Measurements from ENCODE around the gene RAB7B. TPM values are rescaled to one million over a fixed set of nuclear protein-coding genes. Genes with fewer than 3 reads are reported as not detected.

The RAB7B gene
- total RNA-seq, 1 donor from 2014 or later, result 0.78 TPM

DNA sequence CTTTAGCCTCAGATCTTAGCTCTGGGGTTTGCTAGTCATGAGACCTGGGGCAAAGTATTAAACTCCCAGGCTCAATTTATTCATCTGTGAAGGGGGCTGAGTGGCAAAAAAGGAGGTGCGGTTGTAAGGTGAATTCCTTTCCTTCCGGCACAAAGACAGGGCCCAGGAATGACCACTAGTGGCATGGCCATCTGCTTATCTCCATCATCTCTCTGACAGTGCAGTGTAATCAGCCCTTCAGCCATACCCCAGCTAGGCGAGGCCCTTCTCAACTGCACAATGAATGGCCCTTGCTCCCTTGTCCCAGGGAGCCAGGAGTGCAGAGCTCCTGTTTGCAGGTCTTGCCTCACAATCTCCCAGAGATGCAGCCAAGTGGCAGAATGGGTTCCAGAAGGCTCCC is 54.3 kb downstream of the RAB7B start:
- no peaks in the 10 kb centered on the region for H3K9me3 Mint-ChIP-seq (ENCODE audit: unreplicated experiment)
- H3K4me1 Mint-ChIP-seq (ENCODE audit: unreplicated experiment), result no peaks in the 10 kb centered on the region
- DNase-seq (ENCODE audit: extremely low spot score, unreplicated experiment), result no peak
- peaks cover 29% of the 10 kb centered on the region for H3K27me3 Mint-ChIP-seq (ENCODE audit: unreplicated experiment)
- H3K27ac Mint-ChIP-seq (ENCODE audit: unreplicated experiment), result no peak overlapping the region
- H3K4me3 Mint-ChIP-seq (ENCODE audit: unreplicated experiment), result no peak overlapping the region
- TF ChIP-seq, protein P1, sequence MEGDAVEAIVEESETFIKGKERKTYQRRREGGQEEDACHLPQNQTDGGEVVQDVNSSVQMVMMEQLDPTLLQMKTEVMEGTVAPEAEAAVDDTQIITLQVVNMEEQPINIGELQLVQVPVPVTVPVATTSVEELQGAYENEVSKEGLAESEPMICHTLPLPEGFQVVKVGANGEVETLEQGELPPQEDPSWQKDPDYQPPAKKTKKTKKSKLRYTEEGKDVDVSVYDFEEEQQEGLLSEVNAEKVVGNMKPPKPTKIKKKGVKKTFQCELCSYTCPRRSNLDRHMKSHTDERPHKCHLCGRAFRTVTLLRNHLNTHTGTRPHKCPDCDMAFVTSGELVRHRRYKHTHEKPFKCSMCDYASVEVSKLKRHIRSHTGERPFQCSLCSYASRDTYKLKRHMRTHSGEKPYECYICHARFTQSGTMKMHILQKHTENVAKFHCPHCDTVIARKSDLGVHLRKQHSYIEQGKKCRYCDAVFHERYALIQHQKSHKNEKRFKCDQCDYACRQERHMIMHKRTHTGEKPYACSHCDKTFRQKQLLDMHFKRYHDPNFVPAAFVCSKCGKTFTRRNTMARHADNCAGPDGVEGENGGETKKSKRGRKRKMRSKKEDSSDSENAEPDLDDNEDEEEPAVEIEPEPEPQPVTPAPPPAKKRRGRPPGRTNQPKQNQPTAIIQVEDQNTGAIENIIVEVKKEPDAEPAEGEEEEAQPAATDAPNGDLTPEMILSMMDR (IDR thresholded peaks at IDR 0.05), result no peak
- H3K36me3 Mint-ChIP-seq (ENCODE audit: unreplicated experiment), result no peaks in the 10 kb centered on the region

DNA sequence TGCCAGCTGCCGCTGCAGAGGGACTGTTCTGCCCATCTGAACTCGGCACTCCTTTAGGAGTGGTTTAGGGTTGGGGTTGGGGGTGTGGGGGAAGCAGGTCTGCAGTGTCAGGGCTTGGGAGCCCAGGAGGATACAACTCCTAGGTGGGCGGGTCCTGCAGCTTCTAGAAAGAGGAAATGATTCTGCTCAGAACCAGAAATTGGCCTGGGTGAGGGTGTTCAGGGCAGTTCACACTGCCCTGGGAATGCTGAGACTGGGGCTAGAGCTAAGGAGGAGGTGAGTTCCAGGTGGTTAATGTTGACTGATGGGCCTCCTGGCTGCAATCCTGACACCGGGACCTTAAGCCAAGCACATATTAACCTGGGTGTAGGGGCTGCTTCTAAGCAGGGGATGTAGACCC is 55.2 kb downstream of the RAB7B start:
- H3K4me1 Mint-ChIP-seq (ENCODE audit: unreplicated experiment), result no peaks in the 10 kb centered on the region
- H3K9me3 Mint-ChIP-seq (ENCODE audit: unreplicated experiment), result no peaks in the 10 kb centered on the region
- H3K36me3 Mint-ChIP-seq (ENCODE audit: unreplicated experiment), result no peaks in the 10 kb centered on the region
- TF ChIP-seq, protein P1 (IDR thresholded peaks at IDR 0.05), result no peak
- DNase-seq (ENCODE audit: extremely low spot score, unreplicated experiment), result no peak
- no peak overlapping the region for H3K4me3 Mint-ChIP-seq (ENCODE audit: unreplicated experiment)
- peaks cover 32% of the 10 kb centered on the region for H3K27me3 Mint-ChIP-seq (ENCODE audit: unreplicated experiment)
- no peak overlapping the region for H3K27ac Mint-ChIP-seq (ENCODE audit: unreplicated experiment)

DNA sequence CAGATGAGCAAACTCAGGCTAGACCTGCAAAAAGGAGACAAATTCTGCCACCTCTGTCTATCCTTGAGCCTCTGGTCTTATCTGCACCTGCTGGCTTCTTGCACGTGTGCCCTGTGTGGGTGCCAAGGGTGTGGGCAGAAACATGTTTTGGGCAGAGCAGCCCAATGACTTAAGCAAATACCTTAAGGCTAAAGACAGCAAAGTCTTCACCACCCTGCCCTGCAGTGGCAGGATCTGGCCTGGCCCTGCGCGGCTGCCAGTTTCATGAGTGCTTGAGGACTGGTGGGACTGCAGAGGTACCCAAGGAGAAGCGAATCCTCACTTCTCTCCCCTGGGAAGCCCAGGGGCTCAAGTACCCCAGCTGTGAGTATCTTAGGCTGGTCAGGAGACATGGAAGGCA is 56.2 kb downstream of the RAB7B start:
- Mint-ChIP-seq H3K4me3 (ENCODE audit: unreplicated experiment) (no peak overlapping the region), H3K36me3 (ENCODE audit: unreplicated experiment) (no peaks in the 10 kb centered on the region), H3K4me1 (ENCODE audit: unreplicated experiment) (no peaks in the 10 kb centered on the region), H3K27me3 (ENCODE audit: unreplicated experiment) (peaks cover 43% of the 10 kb centered on the region), H3K27ac (ENCODE audit: unreplicated experiment) (no peak overlapping the region), H3K9me3 (ENCODE audit: unreplicated experiment) (no peaks in the 10 kb centered on the region)
- TF ChIP-seq, protein P1 (IDR thresholded peaks at IDR 0.05), result no peak
- DNase-seq (ENCODE audit: extremely low spot score, unreplicated experiment), result no peak

DNA sequence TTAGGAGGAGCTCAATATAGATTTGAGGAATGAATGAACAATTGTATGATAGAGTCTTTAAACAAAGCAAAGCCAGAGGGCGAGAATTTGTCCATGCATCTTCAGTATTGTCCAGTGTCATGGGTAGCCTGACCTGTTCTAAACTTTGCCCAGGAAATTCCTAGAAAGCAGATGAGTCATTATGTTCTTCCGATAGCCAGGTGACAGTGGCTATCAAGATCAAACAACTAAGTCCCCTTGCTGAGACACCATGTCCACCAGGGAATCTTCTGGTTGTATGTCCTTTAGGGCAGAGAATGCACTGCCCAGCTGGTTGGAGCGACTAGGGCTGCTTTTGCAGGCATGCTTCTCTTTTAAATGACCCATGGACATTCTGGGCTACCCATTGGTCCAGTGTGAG is 58.1 kb downstream of the RAB7B start:
- Mint-ChIP-seq H3K27me3 (ENCODE audit: unreplicated experiment) (peaks cover 55% of the 10 kb centered on the region), H3K36me3 (ENCODE audit: unreplicated experiment) (no peaks in the 10 kb centered on the region)

DNA sequence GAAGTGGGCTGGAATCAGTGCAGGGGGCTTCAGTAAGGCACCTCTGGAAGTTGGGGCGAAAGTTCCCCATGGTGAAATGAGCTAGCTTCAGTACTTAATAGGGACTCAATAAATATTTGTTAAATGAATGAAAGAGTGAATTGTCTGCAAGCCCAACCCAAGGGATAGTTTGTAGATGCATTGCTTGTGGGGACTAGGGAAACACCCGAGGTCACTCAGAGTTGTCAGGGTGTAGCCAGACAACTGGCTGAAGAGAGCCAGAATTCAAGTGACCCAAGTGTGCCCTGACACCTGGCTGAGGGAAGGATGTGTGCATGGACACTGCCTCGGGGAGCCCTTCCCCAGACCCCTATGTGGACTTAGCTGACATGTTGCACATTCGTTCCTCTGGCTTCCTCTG is 58.7 kb downstream of the RAB7B start:
- no peaks in the 10 kb centered on the region for H3K9me3 Mint-ChIP-seq (ENCODE audit: unreplicated experiment)
- no peaks in the 10 kb centered on the region for H3K36me3 Mint-ChIP-seq (ENCODE audit: unreplicated experiment)
- no peak for DNase-seq (ENCODE audit: extremely low spot score, unreplicated experiment)
- no peaks in the 10 kb centered on the region for H3K4me1 Mint-ChIP-seq (ENCODE audit: unreplicated experiment)
- no peak overlapping the region for H3K27ac Mint-ChIP-seq (ENCODE audit: unreplicated experiment)
- H3K4me3 Mint-ChIP-seq (ENCODE audit: unreplicated experiment), result no peak overlapping the region
- H3K27me3 Mint-ChIP-seq (ENCODE audit: unreplicated experiment), result peaks cover 55% of the 10 kb centered on the region
- TF ChIP-seq, protein P1 (IDR thresholded peaks at IDR 0.05), result no peak

More for the DNA sequence above, 58.1 kb downstream of the RAB7B start:
- H3K27ac Mint-ChIP-seq (ENCODE audit: unreplicated experiment), result no peak overlapping the region
- H3K9me3 Mint-ChIP-seq (ENCODE audit: unreplicated experiment), result no peaks in the 10 kb centered on the region
- no peak overlapping the region for H3K4me3 Mint-ChIP-seq (ENCODE audit: unreplicated experiment)
- no peak for DNase-seq (ENCODE audit: extremely low spot score, unreplicated experiment)
- TF ChIP-seq, protein P1 (IDR thresholded peaks at IDR 0.05), result no peak
- H3K4me1 Mint-ChIP-seq (ENCODE audit: unreplicated experiment), result no peaks in the 10 kb centered on the region
